Fibroblast of the aortic adventitia (primary cell): Measurements from ENCODE around the gene PAPLN. TPM values are rescaled to one million over a fixed set of nuclear protein-coding genes. Genes with fewer than 3 reads are reported as not detected.

Source experiments
- DNase-seq: peaks from one replicate; pipeline ENCODE4 v3.0.0-alpha.2; 2010; ENCODE audit warnings: low read depth
- H3K4me3 ChIP-seq: 2 replicates; pipeline ENCODE4 v1.5.1; 2011; ENCODE audit warnings: low read depth, mild to moderate bottlenecking, control low read depth, low read length, moderate library complexity
- CTCF ChIP-seq: IDR thresholded peaks from 2 replicates; pipeline ENCODE4 v1.5.1; 2011; ENCODE audit warnings: mild to moderate bottlenecking, low read length, control low read depth, inconsistent platforms; ENCODE audit not compliant: insufficient read depth
- total RNA-seq: library from RNA; depleted of rRNA; stranded (reverse); fragments of >200 nt; gene quantifications from 2 replicates; pipeline ENCODE4 v1.2.3, GENCODE V29; 2012; ENCODE audit warnings: low replicate concordance

Gene PAPLN
- total RNA-seq, 1 donor, result 3.0 TPM

- DNase-seq, result no peak
- no peak for TF ChIP-seq CTCF
- H3K4me3 ChIP-seq, result no peak overlapping the region
Measured at GRCh38 chr14:73249564-73250316, 12.4 kb downstream of the PAPLN start.

- no peak for TF ChIP-seq CTCF
Measured at GRCh38 chr14:73250317-73250713, 13.0 kb downstream of the PAPLN start.

GRCh38 chr14:73250781-73251500 is 13.6 kb downstream of the PAPLN start:
- TF ChIP-seq CTCF, result no peak
- DNase-seq, result no peak

More at GRCh38 chr14:73250317-73250713, 13.0 kb downstream of the PAPLN start:
- no peak for DNase-seq
- H3K4me3 ChIP-seq, result no peak overlapping the region

GRCh38 chr14:73251516-73252215 is 14.4 kb downstream of the PAPLN start:
- TF ChIP-seq CTCF, result no peak
- DNase-seq, result no peak

More at GRCh38 chr14:73250781-73251500, 13.6 kb downstream of the PAPLN start:
- no peak overlapping the region for H3K4me3 ChIP-seq

GRCh38 chr14:73252491-73253322 is 15.4 kb downstream of the PAPLN start:
- H3K4me3 ChIP-seq, result no peak overlapping the region
- no peak for TF ChIP-seq CTCF
- DNase-seq, result no peak

More at GRCh38 chr14:73251516-73252215, 14.4 kb downstream of the PAPLN start:
- H3K4me3 ChIP-seq, result no peak overlapping the region

GRCh38 chr14:73253323-73253610 is 16.0 kb downstream of the PAPLN start:
- DNase-seq, result no peak
- no peak for TF ChIP-seq CTCF
- no peak overlapping the region for H3K4me3 ChIP-seq
